Right atrium auricular region (tissue), 2 donors: ENCODE measurements around the gene APOB. TPM values are rescaled to one million over a fixed set of nuclear protein-coding genes. Genes with fewer than 3 reads are reported as not detected.

ENCODE experiments used
- DNase-seq: peaks from one replicate; pipeline ENCODE4 v3.0.0-alpha.2; 2019; ENCODE audit warnings: low spot score
- H3K27ac ChIP-seq, 2 donors: fragments of 200-600 bp; sonication (generic); 1 replicate in 1 of 2; 2 replicates in 1 of 2; pipeline ENCODE4 v1.5.1; 2016 to 2019
- H3K27me3 ChIP-seq, 2 donors: fragments of 200-600 bp; sonication (generic); one replicate each; pipeline versions ENCODE4 v1.5.1 to v1.6.0; 2017 to 2019
- H3K36me3 ChIP-seq: fragments of 200-600 bp; sonication (generic); one replicate; pipeline ENCODE4 v1.5.1; 2016
- H3K4me1 ChIP-seq, 2 donors: fragments of 200-600 bp; sonication (generic); one replicate each; pipeline versions ENCODE4 v1.5.1 to v1.6.0; 2017 to 2019
- H3K4me3 ChIP-seq, 2 donors: fragments of 200-600 bp; sonication (generic); 1 replicate in 1 of 2; 2 replicates in 1 of 2; pipeline ENCODE4 v1.5.1; 2017 to 2019; ENCODE audit warnings: mild to moderate bottlenecking in 1 of 2, moderate library complexity in 1 of 2
- H3K9me3 ChIP-seq, 2 donors: fragments of 200-600 bp; sonication (generic); one replicate each; pipeline ENCODE4 v1.5.1; 2019
- total RNA-seq, 2 donors: library from RNA; depleted of rRNA; stranded (reverse); fragments of >200 nt; gene quantifications; one replicate each; pipeline ENCODE4 v1.1.0, GENCODE V29; 2016
- TF ChIP-seq, protein P1 (sequence below), 2 donors: fragments of 200-600 bp; sonication (generic); IDR thresholded peaks; one replicate each; pipeline ENCODE4 v1.5.1; 2019; ENCODE audit warnings: antibody characterized with exemption in 2 of 2

Gene APOB
- total RNA-seq, 2 donors from 2014 or later, result 20.1 to 45.3 TPM

DNA sequence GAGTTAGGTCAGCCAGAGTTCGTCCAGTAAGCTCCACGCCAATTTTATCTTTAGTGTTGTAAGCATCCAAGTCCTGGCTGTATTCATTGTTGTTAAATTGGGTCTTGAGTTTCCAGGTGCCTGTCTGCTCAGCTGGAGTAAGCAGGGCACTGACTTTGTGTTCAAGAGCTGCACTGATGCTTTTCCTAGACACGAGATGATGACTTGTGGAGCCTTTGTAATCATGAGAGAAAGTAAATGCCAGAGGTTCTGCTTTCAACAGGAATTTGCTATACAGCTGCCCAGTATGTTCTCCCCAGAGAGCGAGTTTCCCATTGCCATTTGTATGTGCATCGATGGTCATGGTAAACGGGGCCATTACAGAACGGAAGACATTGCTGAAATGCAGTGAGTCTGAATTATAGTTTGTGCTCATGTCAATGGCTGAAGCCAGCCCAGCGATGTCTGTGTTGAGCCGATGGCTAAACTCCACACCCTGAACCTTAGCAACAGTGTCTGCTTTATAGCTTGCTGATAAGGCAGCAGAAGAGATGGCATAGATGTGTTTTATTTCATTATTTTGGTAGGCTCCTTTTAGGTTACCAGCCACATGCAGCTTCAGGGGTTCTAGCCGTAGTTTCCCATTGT, 32.9 kb downstream of the APOB start:
- Histone ChIP-seq H3K27me3 (no peaks in the 10 kb centered on the region), H3K27ac (peak overlapping the region in 1 of 2 donors; percentile 30), H3K4me3 (no peak overlapping the region), H3K4me1 (peaks cover 0 to 7% of the 10 kb centered on the region in 2 donors), H3K36me3 (peaks cover 34% of the 10 kb centered on the region), H3K9me3 (no peaks in the 10 kb centered on the region)
- TF ChIP-seq, protein P1, sequence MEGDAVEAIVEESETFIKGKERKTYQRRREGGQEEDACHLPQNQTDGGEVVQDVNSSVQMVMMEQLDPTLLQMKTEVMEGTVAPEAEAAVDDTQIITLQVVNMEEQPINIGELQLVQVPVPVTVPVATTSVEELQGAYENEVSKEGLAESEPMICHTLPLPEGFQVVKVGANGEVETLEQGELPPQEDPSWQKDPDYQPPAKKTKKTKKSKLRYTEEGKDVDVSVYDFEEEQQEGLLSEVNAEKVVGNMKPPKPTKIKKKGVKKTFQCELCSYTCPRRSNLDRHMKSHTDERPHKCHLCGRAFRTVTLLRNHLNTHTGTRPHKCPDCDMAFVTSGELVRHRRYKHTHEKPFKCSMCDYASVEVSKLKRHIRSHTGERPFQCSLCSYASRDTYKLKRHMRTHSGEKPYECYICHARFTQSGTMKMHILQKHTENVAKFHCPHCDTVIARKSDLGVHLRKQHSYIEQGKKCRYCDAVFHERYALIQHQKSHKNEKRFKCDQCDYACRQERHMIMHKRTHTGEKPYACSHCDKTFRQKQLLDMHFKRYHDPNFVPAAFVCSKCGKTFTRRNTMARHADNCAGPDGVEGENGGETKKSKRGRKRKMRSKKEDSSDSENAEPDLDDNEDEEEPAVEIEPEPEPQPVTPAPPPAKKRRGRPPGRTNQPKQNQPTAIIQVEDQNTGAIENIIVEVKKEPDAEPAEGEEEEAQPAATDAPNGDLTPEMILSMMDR (IDR thresholded peaks at IDR 0.05), result no peak
- no peak for DNase-seq

GRCh38 chr2:21009662-21010225, 34.1 kb downstream of the APOB start:
- Histone ChIP-seq H3K4me1 (peaks cover 0 to 7% of the 10 kb centered on the region in 2 donors), H3K27ac (no peak overlapping the region), H3K27me3 (no peaks in the 10 kb centered on the region), H3K36me3 (peaks cover 31% of the 10 kb centered on the region), H3K4me3 (no peak overlapping the region), H3K9me3 (no peaks in the 10 kb centered on the region)
- TF ChIP-seq, protein P1 (IDR thresholded peaks at IDR 0.05), result no peak
- no peak for DNase-seq

- Histone ChIP-seq H3K4me1 (peaks cover 0 to 7% of the 10 kb centered on the region in 2 donors), H3K27ac (no peak overlapping the region), H3K9me3 (no peaks in the 10 kb centered on the region), H3K27me3 (no peaks in the 10 kb centered on the region), H3K4me3 (no peak overlapping the region), H3K36me3 (peaks cover 26% of the 10 kb centered on the region)
- TF ChIP-seq, protein P1 (IDR thresholded peaks at IDR 0.05), result no peak
- no peak for DNase-seq
These were observed 34.8 kb downstream of the APOB start for GRCh38 chr2:21008790-21009661.

- Histone ChIP-seq H3K4me1 (peaks cover 0 to 7% of the 10 kb centered on the region in 2 donors), H3K9me3 (no peaks in the 10 kb centered on the region), H3K36me3 (peaks cover 20% of the 10 kb centered on the region), H3K4me3 (no peak overlapping the region), H3K27ac (no peak overlapping the region), H3K27me3 (no peaks in the 10 kb centered on the region)
- TF ChIP-seq, protein P1 (IDR thresholded peaks at IDR 0.05), result no peak
- DNase-seq, result no peak
These were observed 35.7 kb downstream of the APOB start for GRCh38 chr2:21008014-21008789.

GRCh38 chr2:21007129-21008013, 36.5 kb downstream of the APOB start:
- H3K9me3 ChIP-seq, result no peaks in the 10 kb centered on the region
- H3K4me1 ChIP-seq, result peaks cover 0 to 7% of the 10 kb centered on the region in 2 donors
- DNase-seq, result no peak
- peaks cover 13% of the 10 kb centered on the region for H3K36me3 ChIP-seq
- H3K4me3 ChIP-seq, result no peak overlapping the region
- no peak overlapping the region for H3K27ac ChIP-seq
- no peaks in the 10 kb centered on the region for H3K27me3 ChIP-seq
- TF ChIP-seq, protein P1 (IDR thresholded peaks at IDR 0.05), result no peak
